GM13976 (cell line): ENCODE results near the gene KLHL10.
"Not testable (repeated sequence)": the region's sequence is repeated elsewhere in the genome, so short reads cannot be mapped to it uniquely, and the experiment has no call there.

Experiments used
- DNase-seq: peaks from one replicate; pipeline ENCODE4 v3.0.0; 2012; ENCODE audit warnings: low spot score
- in situ Hi-C: fragments of 300-500 bp; cut with MboI; formaldehyde crosslinking; loops from one replicate; pipeline ENCODE4 v1.12.0; 2022; ENCODE audit warnings: low sequenced_read_pairs, mixed read lengths, inconsistent platforms; ENCODE audit not compliant: unreplicated experiment
- TF ChIP-seq, protein P1 (sequence below): IDR thresholded peaks from 2 replicates; pipeline ENCODE4 v1.5.1; 2012; ENCODE audit warnings: borderline replicate concordance, mild to moderate bottlenecking; ENCODE audit not compliant: insufficient read depth; ENCODE audit errors: extremely low read depth, missing control alignments, control extremely low read depth

Gene KLHL10

GRCh38 chr17:41823580-41823979 lies 14.0 kb upstream of the KLHL10 start:
- in situ Hi-C loops = no loop called here
- DNase-seq = no peak
- TF ChIP-seq, protein P1, sequence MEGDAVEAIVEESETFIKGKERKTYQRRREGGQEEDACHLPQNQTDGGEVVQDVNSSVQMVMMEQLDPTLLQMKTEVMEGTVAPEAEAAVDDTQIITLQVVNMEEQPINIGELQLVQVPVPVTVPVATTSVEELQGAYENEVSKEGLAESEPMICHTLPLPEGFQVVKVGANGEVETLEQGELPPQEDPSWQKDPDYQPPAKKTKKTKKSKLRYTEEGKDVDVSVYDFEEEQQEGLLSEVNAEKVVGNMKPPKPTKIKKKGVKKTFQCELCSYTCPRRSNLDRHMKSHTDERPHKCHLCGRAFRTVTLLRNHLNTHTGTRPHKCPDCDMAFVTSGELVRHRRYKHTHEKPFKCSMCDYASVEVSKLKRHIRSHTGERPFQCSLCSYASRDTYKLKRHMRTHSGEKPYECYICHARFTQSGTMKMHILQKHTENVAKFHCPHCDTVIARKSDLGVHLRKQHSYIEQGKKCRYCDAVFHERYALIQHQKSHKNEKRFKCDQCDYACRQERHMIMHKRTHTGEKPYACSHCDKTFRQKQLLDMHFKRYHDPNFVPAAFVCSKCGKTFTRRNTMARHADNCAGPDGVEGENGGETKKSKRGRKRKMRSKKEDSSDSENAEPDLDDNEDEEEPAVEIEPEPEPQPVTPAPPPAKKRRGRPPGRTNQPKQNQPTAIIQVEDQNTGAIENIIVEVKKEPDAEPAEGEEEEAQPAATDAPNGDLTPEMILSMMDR = no peak

DNA sequence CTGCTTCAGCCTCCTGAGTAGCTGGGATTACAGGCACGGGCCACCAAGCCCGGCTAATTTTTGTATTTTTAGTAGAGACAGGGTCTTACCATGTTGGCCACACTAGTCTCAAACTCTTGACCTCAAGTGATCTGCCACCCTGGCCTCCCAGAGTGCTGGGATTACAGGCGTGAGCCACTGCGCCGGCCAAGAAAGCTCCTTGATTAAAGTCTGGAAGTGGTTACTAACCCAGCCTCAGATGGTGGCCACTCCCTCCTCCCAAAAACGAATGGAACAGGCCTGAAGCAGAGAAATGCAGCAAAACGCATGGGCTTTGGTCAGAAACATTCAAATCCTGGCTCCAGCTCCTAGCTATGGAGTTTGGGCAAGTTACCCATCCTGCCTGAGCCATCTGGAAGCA lies 13.5 kb upstream of the KLHL10 start:
- TF ChIP-seq, protein P1 = no peak
- in situ Hi-C loops = no loop called here
- DNase-seq = no peak

DNA sequence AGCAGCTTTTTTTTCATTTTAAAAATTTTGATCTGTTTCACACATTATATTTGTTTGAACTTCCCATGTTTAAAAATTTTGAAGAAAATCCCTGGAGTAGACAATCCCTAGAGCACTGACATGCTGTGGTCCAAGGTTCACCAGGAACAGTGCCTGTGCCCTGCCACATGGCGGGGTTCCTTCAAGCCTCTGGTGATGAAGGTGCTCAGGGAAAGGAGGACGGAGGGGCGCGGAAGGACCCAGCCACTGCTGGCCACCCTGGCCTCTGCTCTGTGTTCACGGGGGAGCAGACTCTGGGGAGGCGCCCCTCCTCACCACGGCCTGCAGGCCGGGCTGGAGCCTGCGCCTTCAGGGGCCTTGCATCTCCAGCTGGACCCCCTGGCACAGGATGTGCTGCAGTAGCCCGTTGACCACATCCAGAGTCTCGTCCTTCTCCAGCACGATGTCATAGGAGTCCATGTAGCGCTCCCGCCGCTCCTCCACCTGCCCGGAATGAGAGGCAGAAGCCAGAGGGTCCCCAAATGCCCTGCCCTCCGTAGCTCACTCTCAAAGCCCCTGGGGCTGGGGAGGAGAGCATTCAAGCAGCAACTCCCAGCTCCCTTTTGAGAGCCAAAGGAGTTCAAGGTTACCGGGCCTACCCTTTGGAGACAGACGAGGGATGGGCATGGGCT lies 12.3 kb upstream of the KLHL10 start:
- in situ Hi-C loops = no loop called here
- TF ChIP-seq, protein P1 = no peak
- no peak for DNase-seq

- DNase-seq, in situ Hi-C loops: not testable (repeated sequence)
Measured at GRCh38 chr17:41829961-41830360, 7.7 kb upstream of the KLHL10 start.

- TF ChIP-seq, protein P1 = no peak
- no peak for DNase-seq
- in situ Hi-C loops = no loop called here
Measured at GRCh38 chr17:41835214-41835799, 2.3 kb upstream of the KLHL10 start.

GRCh38 chr17:41835800-41836549 lies 1.6 kb upstream of the KLHL10 start, which contains the start of gene NT5C3B:
Gene NT5C3B (minus strand): TSS chr17:41836232. CDS start chr17:41836193, 39 bp downstream.
- DNase-seq = peak; percentile 90
- TF ChIP-seq, protein P1 = no peak
- in situ Hi-C loops = no loop called here
